ENCODE data around the gene KDM5B. TPM values are rescaled to one million over a fixed set of nuclear protein-coding genes. Genes with fewer than 3 reads are reported as not detected.

The KDM5B gene
- 90.3 and 91.0 TPM in 2 replicates for total RNA-seq

GRCh38 chr1:202807926-202808757 is at the start of gene KDM5B:
Gene KDM5B (minus strand): TSS chr1:202808421. CDS start chr1:202808305, 116 bp downstream.

GRCh38 chr1:202810615-202811295 is 2.5 kb upstream of the KDM5B start, which contains the start of gene PCAT6:
Gene PCAT6 (plus strand): TSS chr1:202810954.

GRCh38 chr1:202710070-202711045 is 97.9 kb downstream of the KDM5B start, which contains the start of gene SYT2:
Gene SYT2 (minus strand): TSS chr1:202710454. CDS start chr1:202605772, 104,682 bp downstream.

Other genes with a start within 250 kb of the KDM5B start
- under 0.01 TPM in 1 of 2 replicates, not detected in the other for gene SYT2, start 98.0 kb downstream of the KDM5B start, total RNA-seq
- gene PCAT6, start 2.5 kb upstream of the KDM5B start, total RNA-seq: 1.3 TPM in 1 of 2 replicates, not detected in the other
- gene RABIF, start 80.7 kb upstream of the KDM5B start, total RNA-seq: 3.5 and 4.2 TPM in 2 replicates
- gene KLHL12, start 118.8 kb upstream of the KDM5B start, total RNA-seq: 45.1 and 47.0 TPM in 2 replicates
- gene ADIPOR1, start 149.9 kb upstream of the KDM5B start, total RNA-seq: 71.6 and 101 TPM in 2 replicates
- gene CYB5R1, start 158.8 kb upstream of the KDM5B start, total RNA-seq: 34.3 and 50.9 TPM in 2 replicates
- 110 and 120 TPM in 2 replicates for gene TMEM183A, start 199.0 kb upstream of the KDM5B start, total RNA-seq
- 5.5 and 20.0 TPM in 2 replicates for gene PPFIA4, start 218.1 kb upstream of the KDM5B start, total RNA-seq

Measured in smooth muscle cell of trachea (primary cell).